OCI-LY1 (cell line): ENCODE measurements around the gene FAM50A.

Experiments
- EZH2 ChIP-seq: fragments of 200-600 bp; sonication (generic), shearing (Covaris generic); IDR thresholded peaks from 2 replicates; pipeline ENCODE4 v1.8.0; 2017; ENCODE audit warnings: borderline replicate concordance, mixed run types, mild to moderate bottlenecking, antibody characterized with exemption, low read length, moderate library complexity, mixed read lengths
- TF ChIP-seq, protein P1 (sequence below): fragments of 200-600 bp; sonication (generic), shearing (Covaris generic); IDR thresholded peaks from 2 replicates; pipeline ENCODE4 v1.5.1; 2017; ENCODE audit warnings: mild to moderate bottlenecking, antibody characterized with exemption, low read length, moderate library complexity, mixed read lengths

DNA sequence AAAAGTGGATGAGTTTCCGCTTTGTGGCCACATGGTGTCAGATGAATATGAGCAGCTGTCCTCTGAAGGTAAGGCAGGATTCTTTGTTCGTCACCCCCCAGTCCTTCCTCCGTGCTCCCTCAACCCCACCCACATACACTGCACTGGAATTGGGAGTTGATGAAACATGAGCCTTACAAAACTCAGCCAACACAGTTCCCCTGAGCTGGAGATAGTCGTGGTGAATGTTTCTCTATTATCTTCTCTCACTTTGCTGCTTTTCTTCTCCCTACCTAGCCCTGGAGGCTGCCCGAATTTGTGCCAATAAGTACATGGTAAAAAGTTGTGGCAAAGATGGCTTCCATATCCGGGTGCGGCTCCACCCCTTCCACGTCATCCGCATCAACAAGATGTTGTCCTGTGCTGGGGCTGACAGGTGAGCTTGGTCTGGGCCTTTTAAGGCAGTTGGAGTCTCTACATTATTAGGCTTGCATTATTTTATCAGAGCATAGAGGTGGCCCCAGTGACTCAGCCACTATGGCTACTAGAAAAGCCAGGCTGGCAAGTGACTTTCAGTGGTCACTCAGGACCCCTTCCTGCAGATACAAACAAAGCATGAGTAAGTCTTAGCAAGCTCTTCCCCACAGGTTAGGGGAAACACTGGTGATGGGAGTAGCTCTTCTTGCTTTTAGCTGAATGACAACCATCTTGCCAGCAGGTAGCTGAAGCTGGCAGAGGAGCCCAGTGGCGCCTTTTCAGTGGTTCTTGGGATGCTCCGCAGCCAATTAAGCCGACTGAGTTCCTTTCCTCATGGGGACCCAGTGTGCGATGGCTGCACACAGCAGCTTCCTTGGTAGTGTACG, 44.2 kb upstream of the FAM50A start:
- TF ChIP-seq, protein P1, sequence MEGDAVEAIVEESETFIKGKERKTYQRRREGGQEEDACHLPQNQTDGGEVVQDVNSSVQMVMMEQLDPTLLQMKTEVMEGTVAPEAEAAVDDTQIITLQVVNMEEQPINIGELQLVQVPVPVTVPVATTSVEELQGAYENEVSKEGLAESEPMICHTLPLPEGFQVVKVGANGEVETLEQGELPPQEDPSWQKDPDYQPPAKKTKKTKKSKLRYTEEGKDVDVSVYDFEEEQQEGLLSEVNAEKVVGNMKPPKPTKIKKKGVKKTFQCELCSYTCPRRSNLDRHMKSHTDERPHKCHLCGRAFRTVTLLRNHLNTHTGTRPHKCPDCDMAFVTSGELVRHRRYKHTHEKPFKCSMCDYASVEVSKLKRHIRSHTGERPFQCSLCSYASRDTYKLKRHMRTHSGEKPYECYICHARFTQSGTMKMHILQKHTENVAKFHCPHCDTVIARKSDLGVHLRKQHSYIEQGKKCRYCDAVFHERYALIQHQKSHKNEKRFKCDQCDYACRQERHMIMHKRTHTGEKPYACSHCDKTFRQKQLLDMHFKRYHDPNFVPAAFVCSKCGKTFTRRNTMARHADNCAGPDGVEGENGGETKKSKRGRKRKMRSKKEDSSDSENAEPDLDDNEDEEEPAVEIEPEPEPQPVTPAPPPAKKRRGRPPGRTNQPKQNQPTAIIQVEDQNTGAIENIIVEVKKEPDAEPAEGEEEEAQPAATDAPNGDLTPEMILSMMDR: no peak
- no peak for TF ChIP-seq EZH2
